22Rv1 (cell line): ENCODE data around the gene NKAP.

Experiments
- CTCF ChIP-seq: fragments of 450-650 bp; IDR thresholded peaks from 2 replicates; pipeline ENCODE4 v1.5.1; 2017; ENCODE audit warnings: mild to moderate bottlenecking
- ZFX ChIP-seq: fragments of 450-650 bp; IDR thresholded peaks from 2 replicates; pipeline ENCODE4 v1.6.1; 2017; ENCODE audit warnings: antibody characterized with exemption, borderline replicate concordance

GRCh38 chrX:119948381-119948780, 4.8 kb upstream of the NKAP start:
- TF ChIP-seq CTCF (peak; percentile 47), ZFX (no peak)
